WI38 (cell line): Measurements from ENCODE around the gene PARD3.
"Not testable (repeated sequence)": the region's sequence is repeated elsewhere in the genome, so short reads cannot be mapped to it uniquely, and the experiment has no call there.

Experiments used
- H3K4me3 ChIP-seq: 2 replicates; pipeline ENCODE4 v1.5.1; 2011; ENCODE audit warnings: low read depth, mild to moderate bottlenecking, control low read depth, low read length
- CTCF ChIP-seq: IDR thresholded peaks from 2 replicates; pipeline ENCODE4 v1.5.1; 2012; ENCODE audit warnings: low read depth, mild to moderate bottlenecking, control low read depth, low read length

PARD3 gene

DNA sequence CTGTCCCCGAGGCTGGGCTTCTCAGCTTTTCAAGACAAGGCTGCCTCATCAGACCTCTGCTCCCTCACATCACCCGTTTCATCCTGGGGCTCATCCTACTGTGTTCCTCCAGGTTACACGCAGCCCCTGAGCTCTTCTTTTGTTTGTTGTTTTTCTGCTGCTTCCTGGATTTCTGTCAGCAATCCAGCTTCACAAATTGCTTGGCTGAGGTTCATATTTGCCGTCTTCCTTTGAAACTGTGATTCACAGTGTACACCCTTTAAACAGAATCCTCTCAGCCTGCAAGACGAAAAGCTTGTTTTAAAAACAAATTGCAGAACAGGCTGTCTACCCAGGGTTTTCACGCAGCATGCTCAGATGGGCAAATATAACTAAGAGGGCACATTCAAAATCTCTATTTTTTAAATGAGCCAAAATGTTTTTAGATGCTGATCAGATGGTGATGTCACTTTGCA is 39.1 kb upstream of the PARD3 start:
- H3K4me3 ChIP-seq = no peak overlapping the region

GRCh38 chr10:34853357-34853756 is 38.3 kb upstream of the PARD3 start:
- TF ChIP-seq CTCF = no peak
- H3K4me3 ChIP-seq = no peak overlapping the region

More for the DNA sequence above, 39.1 kb upstream of the PARD3 start:
- no peak for TF ChIP-seq CTCF

GRCh38 chr10:34850558-34850957 is 35.5 kb upstream of the PARD3 start:
- no peak overlapping the region for H3K4me3 ChIP-seq
- TF ChIP-seq CTCF = no peak

DNA sequence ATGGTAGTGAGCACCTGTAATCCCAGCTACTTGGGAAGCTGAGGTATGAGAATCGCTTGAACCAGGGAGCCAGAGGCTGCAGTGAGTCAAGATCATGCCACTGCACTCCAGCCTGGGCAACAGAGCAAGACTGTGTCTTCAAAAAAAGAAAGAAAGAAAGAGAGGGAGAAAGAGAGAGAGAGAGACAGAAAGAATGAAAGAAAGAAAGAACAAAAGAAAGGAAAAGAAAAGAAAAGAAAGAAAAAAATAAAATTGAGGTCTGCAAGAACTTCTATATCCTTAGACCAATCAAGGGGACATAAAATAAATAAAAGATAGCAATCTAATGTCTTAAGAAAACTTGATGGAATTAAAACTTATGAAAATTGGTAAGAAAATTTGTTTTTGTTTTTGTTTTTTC is 34.9 kb upstream of the PARD3 start:
- H3K4me3 ChIP-seq = no peak overlapping the region
- no peak for TF ChIP-seq CTCF

DNA sequence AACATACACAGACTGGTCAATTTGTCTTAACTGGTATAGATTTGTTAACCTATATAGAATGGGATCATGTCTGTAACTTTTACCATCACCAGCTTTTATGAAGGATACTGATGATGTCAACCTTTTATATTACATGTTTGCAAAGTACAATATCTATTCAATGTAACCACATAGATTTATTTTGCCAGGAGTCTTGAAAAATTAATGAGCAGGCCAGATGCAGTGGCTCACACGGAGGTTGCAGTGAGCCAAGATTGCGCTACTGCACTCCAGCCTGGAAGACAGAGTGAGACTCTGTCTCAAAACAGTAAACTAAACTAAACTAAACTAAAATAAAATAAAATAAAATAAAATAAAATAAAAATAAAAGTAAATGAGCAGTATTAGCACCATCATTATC is 30.0 kb upstream of the PARD3 start:
- TF ChIP-seq CTCF = no peak
- no peak overlapping the region for H3K4me3 ChIP-seq

DNA sequence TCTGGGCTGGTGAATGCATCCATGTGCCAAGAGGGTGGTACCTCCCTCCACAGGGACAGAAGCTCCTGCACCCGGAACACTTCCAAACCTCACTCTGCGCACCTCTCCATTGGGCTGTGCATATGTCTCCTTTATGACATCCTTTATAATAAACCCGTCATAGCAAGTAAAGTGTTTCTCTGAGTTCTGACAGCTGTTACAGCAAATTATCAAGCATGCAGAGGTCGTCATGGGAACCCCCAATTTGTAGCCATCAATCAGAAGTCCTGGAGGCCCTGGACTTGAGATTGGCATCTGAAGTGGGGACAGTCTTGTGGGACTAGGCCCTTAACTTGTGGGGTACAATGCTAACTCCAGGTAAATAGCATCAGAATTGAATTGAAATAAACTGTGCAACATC is 29.4 kb upstream of the PARD3 start:
- no peak for TF ChIP-seq CTCF
- no peak overlapping the region for H3K4me3 ChIP-seq

DNA sequence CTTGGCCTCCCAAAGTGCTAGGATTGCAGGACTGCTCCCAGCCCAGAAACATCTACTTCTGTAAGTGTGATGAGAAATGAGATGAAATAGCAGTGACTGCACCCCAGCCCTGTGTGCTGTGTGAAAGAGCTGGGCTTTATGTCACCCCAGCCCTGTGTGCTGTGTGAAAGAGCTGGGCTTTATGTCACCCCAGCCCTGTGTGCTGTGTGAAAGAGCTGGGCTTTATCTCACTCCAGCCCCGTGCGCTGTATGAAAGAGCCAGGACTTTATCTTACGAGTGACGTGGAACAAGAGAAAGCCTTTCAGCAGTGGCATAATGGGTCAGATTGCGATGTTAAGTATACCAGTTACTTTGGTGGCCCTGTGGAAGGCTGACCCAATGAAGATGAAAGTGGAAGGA is 28.4 kb upstream of the PARD3 start:
- H3K4me3 ChIP-seq = not testable (repeated sequence)

DNA sequence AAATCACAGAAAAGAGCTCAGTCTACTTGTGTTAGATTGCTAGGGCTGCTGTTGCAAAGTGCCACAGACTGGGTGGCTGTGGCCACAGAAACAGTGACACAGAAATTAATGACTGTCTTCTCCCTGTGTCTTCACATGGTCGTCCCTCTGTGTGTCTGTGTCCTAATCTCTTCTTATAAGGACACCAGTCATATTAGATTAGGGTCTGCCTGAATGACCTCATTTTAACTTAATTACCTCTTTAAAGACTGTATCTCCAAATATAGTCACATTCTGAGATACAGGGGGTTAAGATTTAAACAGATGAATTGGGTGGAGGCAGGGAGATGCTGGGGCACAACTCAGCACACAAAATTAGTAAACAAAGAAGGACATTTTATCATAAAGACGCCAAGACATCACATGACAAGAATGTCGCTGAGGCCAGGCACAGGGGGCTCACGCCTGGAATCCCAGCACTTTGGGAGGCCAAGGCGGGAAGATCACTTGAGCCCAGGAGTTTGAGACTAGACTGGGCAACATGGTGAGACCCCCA is 23.3 kb upstream of the PARD3 start:
- no peak for TF ChIP-seq CTCF
- H3K4me3 ChIP-seq = no peak overlapping the region
